IPS-15b (cell line): ENCODE data around the gene PAFAH1B2.

ENCODE experiments used
- H3K27me3 ChIP-seq: one replicate; pipeline ENCODE4 v1.6.1; 2013; ENCODE audit warnings: low read length; ENCODE audit not compliant: control insufficient read depth, insufficient read depth
- H3K36me3 ChIP-seq: one replicate; pipeline ENCODE4 v1.6.1; 2013; ENCODE audit warnings: low read length; ENCODE audit not compliant: control insufficient read depth, insufficient read depth
- H3K4me1 ChIP-seq: one replicate; pipeline ENCODE4 v1.6.1; 2013; ENCODE audit warnings: mild to moderate bottlenecking, low read length; ENCODE audit not compliant: control insufficient read depth, insufficient read depth
- H3K4me3 ChIP-seq: one replicate; pipeline ENCODE4 v1.5.1; 2013; ENCODE audit warnings: low read depth, low read length
- H3K9ac ChIP-seq: one replicate; pipeline ENCODE4 v1.6.1; 2013; ENCODE audit warnings: low read depth, mild to moderate bottlenecking, low read length
- H3K9me3 ChIP-seq: one replicate; pipeline ENCODE4 v1.6.1; 2013; ENCODE audit warnings: mild to moderate bottlenecking, low read length; ENCODE audit not compliant: control insufficient read depth, insufficient read depth

Gene PAFAH1B2

GRCh38 chr11:117143871-117144476 is at the start of gene PAFAH1B2:
TSS of gene PAFAH1B2 (plus strand) at chr11:117144287. CDS start at chr11:117152448, 8,161 bp downstream.
- Histone ChIP-seq H3K9me3 (no peaks in the 10 kb centered on the region), H3K36me3 (peaks cover 12% of the 10 kb centered on the region), H3K9ac (peak within 1 kb of the TSS; percentile 94), H3K27me3 (no peaks in the 10 kb centered on the region), H3K4me3 (peak within 1 kb of the TSS; percentile 90), H3K4me1 (peaks cover 8% of the 10 kb centered on the region)

- peaks cover 4% of the 10 kb centered on the region for H3K36me3 ChIP-seq
- H3K4me3 ChIP-seq = no peak overlapping the region
- no peaks in the 10 kb centered on the region for H3K9me3 ChIP-seq
- H3K9ac ChIP-seq = no peak overlapping the region
- no peaks in the 10 kb centered on the region for H3K27me3 ChIP-seq
- H3K4me1 ChIP-seq = peaks cover 21% of the 10 kb centered on the region
Measured at GRCh38 chr11:117094776-117095175, 49.3 kb upstream of the PAFAH1B2 start.

- Histone ChIP-seq H3K9ac (no peak overlapping the region), H3K4me3 (no peak overlapping the region), H3K36me3 (peaks cover 4% of the 10 kb centered on the region), H3K9me3 (no peaks in the 10 kb centered on the region), H3K4me1 (peaks cover 21% of the 10 kb centered on the region), H3K27me3 (no peaks in the 10 kb centered on the region)
Measured at GRCh38 chr11:117095284-117096161, 48.6 kb upstream of the PAFAH1B2 start.

GRCh38 chr11:117096201-117096991 is 47.7 kb upstream of the PAFAH1B2 start:
- Histone ChIP-seq H3K9me3 (no peaks in the 10 kb centered on the region), H3K4me1 (peaks cover 21% of the 10 kb centered on the region), H3K9ac (no peak overlapping the region), H3K27me3 (no peaks in the 10 kb centered on the region), H3K4me3 (peak overlapping the region; percentile 80), H3K36me3 (peaks cover 4% of the 10 kb centered on the region)

- H3K27me3 ChIP-seq = no peaks in the 10 kb centered on the region
- peaks cover 21% of the 10 kb centered on the region for H3K4me1 ChIP-seq
- H3K9me3 ChIP-seq = no peaks in the 10 kb centered on the region
- H3K36me3 ChIP-seq = peaks cover 2% of the 10 kb centered on the region
- no peak overlapping the region for H3K9ac ChIP-seq
- H3K4me3 ChIP-seq = peak overlapping the region; percentile 80
Measured at GRCh38 chr11:117097014-117097388, 47.1 kb upstream of the PAFAH1B2 start.

GRCh38 chr11:117097389-117098268 is 46.5 kb upstream of the PAFAH1B2 start:
- no peaks in the 10 kb centered on the region for H3K9me3 ChIP-seq
- H3K9ac ChIP-seq = peak overlapping the region; percentile 68
- no peaks in the 10 kb centered on the region for H3K27me3 ChIP-seq
- H3K4me3 ChIP-seq = peak overlapping the region; percentile 80
- H3K36me3 ChIP-seq = no peaks in the 10 kb centered on the region
- H3K4me1 ChIP-seq = peaks cover 21% of the 10 kb centered on the region

- Histone ChIP-seq H3K36me3 (no peaks in the 10 kb centered on the region), H3K4me3 (peak within 1 kb of the TSS; percentile 80), H3K9me3 (no peaks in the 10 kb centered on the region), H3K9ac (peak within 1 kb of the TSS; percentile 68), H3K4me1 (peaks cover 21% of the 10 kb centered on the region), H3K27me3 (no peaks in the 10 kb centered on the region)
Measured at GRCh38 chr11:117098269-117099232, 45.5 kb upstream of the PAFAH1B2 start, which contains the start of gene SIK3. TSS of gene SIK3 (minus strand) at chr11:117098428. CDS start at chr11:117098415, 13 bp downstream.

GRCh38 chr11:117099696-117100095 is 44.4 kb upstream of the PAFAH1B2 start:
- H3K9ac ChIP-seq = no peak overlapping the region
- H3K4me3 ChIP-seq = no peak overlapping the region
- H3K36me3 ChIP-seq = no peaks in the 10 kb centered on the region
- H3K9me3 ChIP-seq = no peaks in the 10 kb centered on the region
- H3K4me1 ChIP-seq = peaks cover 18% of the 10 kb centered on the region
- H3K27me3 ChIP-seq = no peaks in the 10 kb centered on the region

- no peak overlapping the region for H3K9ac ChIP-seq
- H3K9me3 ChIP-seq = no peaks in the 10 kb centered on the region
- peaks cover 10% of the 10 kb centered on the region for H3K4me1 ChIP-seq
- no peaks in the 10 kb centered on the region for H3K36me3 ChIP-seq
- H3K4me3 ChIP-seq = no peak overlapping the region
- no peaks in the 10 kb centered on the region for H3K27me3 ChIP-seq
Measured at GRCh38 chr11:117100556-117100955, 43.5 kb upstream of the PAFAH1B2 start.
